Measurements from ENCODE around the gene ZNF385D.

Gene ZNF385D

GRCh38 chr3:21745966-21746365, 5.0 kb downstream of the ZNF385D start:
- Histone ChIP-seq H3K23ac (ENCODE audit: low read depth, low read length, poor library complexity) (no peak overlapping the region), H3K79me1 (ENCODE audit: low read depth, low read length) (no peaks in the 10 kb centered on the region), H4K91ac (ENCODE audit: low read depth, low read length, poor library complexity) (no peak overlapping the region), H2AFZ (ENCODE audit: low read length) (no peak overlapping the region), H2BK15ac (ENCODE audit: low read length) (no peak overlapping the region), H3K4me2 (ENCODE audit: insufficient read depth, low read length, poor library complexity, severe bottlenecking) (no peak overlapping the region), H3K36me3 (replicated peaks in 1 of 2; ENCODE audit: control insufficient read depth in 2 of 2, insufficient read depth in 2 of 2, low read length in 2 of 2) (no peaks in the 10 kb centered on the region), H3K4ac (ENCODE audit: low read length) (no peak overlapping the region), H3K4me3 (ENCODE audit: low read length in 2 of 2) (no peak overlapping the region), H3K27me3 (ENCODE audit: control insufficient read depth in 3 of 3, insufficient read depth in 3 of 3, low read depth in 1 of 3, low read length in 3 of 3) (peaks cover 0 to 20% (median 0%) of the 10 kb centered on the region in 3 experiments), H3K9me3 (replicated peaks in 1 of 2; ENCODE audit: control insufficient read depth in 2 of 2, insufficient read depth in 1 of 2, low read depth in 1 of 2, low read length in 2 of 2) (peaks cover 0 to 3% of the 10 kb centered on the region in 2 donors), H4K8ac (ENCODE audit: low read depth, low read length) (no peak overlapping the region), H2BK5ac (ENCODE audit: low read length) (no peak overlapping the region), H3K9ac (ENCODE audit: low read depth, low read length, poor library complexity) (no peak overlapping the region), H3K14ac (ENCODE audit: low read length) (no peak overlapping the region), H2BK12ac (ENCODE audit: low read length) (no peak overlapping the region), H2AK5ac (ENCODE audit: low read depth, low read length) (no peak overlapping the region), H2BK120ac (ENCODE audit: low read depth, low read length) (no peak overlapping the region), H3K4me1 (ENCODE audit: control insufficient read depth in 2 of 2, insufficient read depth in 1 of 2, low read depth in 1 of 2, low read length in 2 of 2) (peaks cover 7 to 11% of the 10 kb centered on the region in 2 donors), H3K27ac (replicated peaks; ENCODE audit: low read length) (no peak overlapping the region), H3K18ac (ENCODE audit: low read length) (no peak overlapping the region)
- no CpG with 5 or more reads among the region's 6 CpGs for WGBS, 2 donors (ENCODE audit: extremely low coverage in 2 of 2, insufficient read length in 2 of 2, insufficient replicate concordance in 1 of 2)
- DNase-seq (ENCODE audit: low spot score), result no peak

GRCh38 chr3:21744793-21745192, 6.2 kb downstream of the ZNF385D start:
- Histone ChIP-seq H2BK12ac (ENCODE audit: low read length) (no peak overlapping the region), H3K4me2 (ENCODE audit: insufficient read depth, low read length, poor library complexity, severe bottlenecking) (no peak overlapping the region), H2BK5ac (ENCODE audit: low read length) (no peak overlapping the region), H2AK5ac (ENCODE audit: low read depth, low read length) (no peak overlapping the region), H3K36me3 (replicated peaks in 1 of 2; ENCODE audit: control insufficient read depth in 2 of 2, insufficient read depth in 2 of 2, low read length in 2 of 2) (no peaks in the 10 kb centered on the region), H2BK120ac (ENCODE audit: low read depth, low read length) (no peak overlapping the region), H3K18ac (ENCODE audit: low read length) (no peak overlapping the region), H3K9ac (ENCODE audit: low read depth, low read length, poor library complexity) (no peak overlapping the region), H3K4me3 (ENCODE audit: low read length in 2 of 2) (no peak overlapping the region), H3K27me3 (ENCODE audit: control insufficient read depth in 3 of 3, insufficient read depth in 3 of 3, low read depth in 1 of 3, low read length in 3 of 3) (peaks cover 0 to 9% (median 0%) of the 10 kb centered on the region in 3 experiments), H4K8ac (ENCODE audit: low read depth, low read length) (no peak overlapping the region), H3K79me1 (ENCODE audit: low read depth, low read length) (no peaks in the 10 kb centered on the region), H3K9me3 (replicated peaks in 1 of 2; ENCODE audit: control insufficient read depth in 2 of 2, insufficient read depth in 1 of 2, low read depth in 1 of 2, low read length in 2 of 2) (peaks cover 0 to 3% of the 10 kb centered on the region in 2 donors), H2BK15ac (ENCODE audit: low read length) (no peak overlapping the region), H3K4me1 (ENCODE audit: control insufficient read depth in 2 of 2, insufficient read depth in 1 of 2, low read depth in 1 of 2, low read length in 2 of 2) (peaks cover 0 to 9% of the 10 kb centered on the region in 2 donors), H4K91ac (ENCODE audit: low read depth, low read length, poor library complexity) (no peak overlapping the region), H3K27ac (replicated peaks; ENCODE audit: low read length) (no peak overlapping the region), H3K23ac (ENCODE audit: low read depth, low read length, poor library complexity) (no peak overlapping the region), H3K4ac (ENCODE audit: low read length) (no peak overlapping the region), H3K14ac (ENCODE audit: low read length) (no peak overlapping the region), H2AFZ (ENCODE audit: low read length) (no peak overlapping the region)
- no peak for DNase-seq (ENCODE audit: low spot score)
- no CpG with 5 or more reads among the region's 2 CpGs for WGBS, 2 donors (ENCODE audit: extremely low coverage in 2 of 2, insufficient read length in 2 of 2, insufficient replicate concordance in 1 of 2)

GRCh38 chr3:21738935-21739702, 11.9 kb downstream of the ZNF385D start:
- Histone ChIP-seq H3K18ac (ENCODE audit: low read length) (no peak overlapping the region), H2AFZ (ENCODE audit: low read length) (no peak overlapping the region), H2BK12ac (ENCODE audit: low read length) (no peak overlapping the region), H3K4me1 (ENCODE audit: control insufficient read depth in 2 of 2, insufficient read depth in 1 of 2, low read depth in 1 of 2, low read length in 2 of 2) (peaks cover 0 to 2% of the 10 kb centered on the region in 2 donors), H4K91ac (ENCODE audit: low read depth, low read length, poor library complexity) (no peak overlapping the region), H2BK120ac (ENCODE audit: low read depth, low read length) (no peak overlapping the region), H3K9ac (ENCODE audit: low read depth, low read length, poor library complexity) (no peak overlapping the region), H2AK5ac (ENCODE audit: low read depth, low read length) (no peak overlapping the region), H3K4ac (ENCODE audit: low read length) (no peak overlapping the region), H3K9me3 (replicated peaks in 1 of 2; ENCODE audit: control insufficient read depth in 2 of 2, insufficient read depth in 1 of 2, low read depth in 1 of 2, low read length in 2 of 2) (no peaks in the 10 kb centered on the region), H4K8ac (ENCODE audit: low read depth, low read length) (no peak overlapping the region), H3K36me3 (replicated peaks in 1 of 2; ENCODE audit: control insufficient read depth in 2 of 2, insufficient read depth in 2 of 2, low read length in 2 of 2) (no peaks in the 10 kb centered on the region), H3K27me3 (ENCODE audit: control insufficient read depth in 3 of 3, insufficient read depth in 3 of 3, low read depth in 1 of 3, low read length in 3 of 3) (no peaks in the 10 kb centered on the region), H2BK15ac (ENCODE audit: low read length) (no peak overlapping the region), H3K23ac (ENCODE audit: low read depth, low read length, poor library complexity) (no peak overlapping the region), H3K14ac (ENCODE audit: low read length) (no peak overlapping the region), H3K79me1 (ENCODE audit: low read depth, low read length) (no peaks in the 10 kb centered on the region), H3K4me2 (ENCODE audit: insufficient read depth, low read length, poor library complexity, severe bottlenecking) (no peak overlapping the region), H2BK5ac (ENCODE audit: low read length) (no peak overlapping the region), H3K27ac (replicated peaks; ENCODE audit: low read length) (no peak overlapping the region), H3K4me3 (ENCODE audit: low read length in 2 of 2) (no peak overlapping the region)
- DNase-seq (ENCODE audit: low spot score), result no peak
- WGBS, 2 donors (ENCODE audit: extremely low coverage in 2 of 2, insufficient read length in 2 of 2, insufficient replicate concordance in 1 of 2), result no CpG with 5 or more reads among the region's 15 CpGs

- H2BK15ac ChIP-seq (ENCODE audit: low read length), result no peak overlapping the region
- no peaks in the 10 kb centered on the region for H3K9me3 ChIP-seq (replicated peaks in 1 of 2; ENCODE audit: control insufficient read depth in 2 of 2, insufficient read depth in 1 of 2, low read depth in 1 of 2, low read length in 2 of 2)
- no peak overlapping the region for H3K4me2 ChIP-seq (ENCODE audit: insufficient read depth, low read length, poor library complexity, severe bottlenecking)
- H3K4me1 ChIP-seq (ENCODE audit: control insufficient read depth in 2 of 2, insufficient read depth in 1 of 2, low read depth in 1 of 2, low read length in 2 of 2), result peaks cover 0 to 2% of the 10 kb centered on the region in 2 donors
- no peak overlapping the region for H2BK120ac ChIP-seq (ENCODE audit: low read depth, low read length)
- no peak overlapping the region for H2AFZ ChIP-seq (ENCODE audit: low read length)
- H4K8ac ChIP-seq (ENCODE audit: low read depth, low read length), result no peak overlapping the region
- H3K14ac ChIP-seq (ENCODE audit: low read length), result no peak overlapping the region
- H3K27ac ChIP-seq (replicated peaks; ENCODE audit: low read length), result no peak overlapping the region
- WGBS, 2 donors (ENCODE audit: extremely low coverage in 2 of 2, insufficient read length in 2 of 2, insufficient replicate concordance in 1 of 2), result no CpG with 5 or more reads among the region's 1 CpG
- H3K9ac ChIP-seq (ENCODE audit: low read depth, low read length, poor library complexity), result no peak overlapping the region
- no peak overlapping the region for H2BK12ac ChIP-seq (ENCODE audit: low read length)
- no peak overlapping the region for H2AK5ac ChIP-seq (ENCODE audit: low read depth, low read length)
- no peak for DNase-seq (ENCODE audit: low spot score)
- no peak overlapping the region for H3K4ac ChIP-seq (ENCODE audit: low read length)
- H3K23ac ChIP-seq (ENCODE audit: low read depth, low read length, poor library complexity), result no peak overlapping the region
- H4K91ac ChIP-seq (ENCODE audit: low read depth, low read length, poor library complexity), result no peak overlapping the region
- no peak overlapping the region for H3K18ac ChIP-seq (ENCODE audit: low read length)
- H3K79me1 ChIP-seq (ENCODE audit: low read depth, low read length), result no peaks in the 10 kb centered on the region
- H3K27me3 ChIP-seq (ENCODE audit: control insufficient read depth in 3 of 3, insufficient read depth in 3 of 3, low read depth in 1 of 3, low read length in 3 of 3), result no peaks in the 10 kb centered on the region
- H2BK5ac ChIP-seq (ENCODE audit: low read length), result no peak overlapping the region
- H3K4me3 ChIP-seq (ENCODE audit: low read length in 2 of 2), result no peak overlapping the region
- no peaks in the 10 kb centered on the region for H3K36me3 ChIP-seq (replicated peaks in 1 of 2; ENCODE audit: control insufficient read depth in 2 of 2, insufficient read depth in 2 of 2, low read length in 2 of 2)
These were observed 12.7 kb downstream of the ZNF385D start for GRCh38 chr3:21738283-21738682.

All from neuronal stem cell (in vitro differentiated cells).